Measurements from ENCODE around the gene PITPNM3. TPM values are rescaled to one million over a fixed set of nuclear protein-coding genes. Genes with fewer than 3 reads are reported as not detected.

Gene PITPNM3
- total and polyA plus RNA-seq, 2 of the 13 experiments (the other 11 are each of a cell fraction or from before 2014, with no cell fraction given) = 0.13 to 0.29 TPM

- in situ Hi-C loops (cut with HindIII; ENCODE audit: extremely low pct_ligation_motif_present, low pct_unique_long_range_greater_than_20kb) = no loop called here
- POLR2A ChIA-PET = no interaction called here
- H3K27ac ChIP-seq (ENCODE audit: extremely low read length, insufficient read depth, low read length) = no peak overlapping the region
- H3K27me3 ChIP-seq (ENCODE audit: control insufficient read depth in 1 of 2, insufficient read depth in 2 of 2, low read length in 2 of 2) = peaks cover 0 to 8% of the 10 kb centered on the region in 2 experiments; a peak in 4 of 5 replicates
- no peak overlapping the region for H2AFZ ChIP-seq (ENCODE audit: low read length)
- H3K4me1 ChIP-seq (ENCODE audit: insufficient read depth, low read length) = peaks cover 24% of the 10 kb centered on the region
- H3K36me3 ChIP-seq (replicated peaks in 1 of 2; ENCODE audit: control insufficient read depth in 1 of 2, insufficient read depth in 2 of 2, low read length in 2 of 2) = no peaks in the 10 kb centered on the region
- H3K9ac ChIP-seq (ENCODE audit: insufficient read depth, low read depth, low read length) = peak overlapping the region; percentile 21; the same call in 1 of the 2 replicates
- no peak for FAIRE-seq
- intact Hi-C loops (cut with micrococcal nuclease; ENCODE audit: unreplicated experiment) = no loop called here
- H3K79me2 ChIP-seq (ENCODE audit: insufficient read depth, low read length) = no peaks in the 10 kb centered on the region
- 8% methylated on average over 8 of the region's 11 CpGs for WGBS (ENCODE audit: low lambda C conversion rate)
- no peaks in the 10 kb centered on the region for H4K20me1 ChIP-seq (ENCODE audit: insufficient read depth, low read length)
- CTCF ChIA-PET (ENCODE audit: low intra/inter-chr PET ratio, low total read pairs) = no interaction called here
- peak overlapping the region; percentile 75 for H3K4me2 ChIP-seq (ENCODE audit: low read depth, low read length)
- no peaks in the 10 kb centered on the region for H3K9me3 ChIP-seq (ENCODE audit: low read length)
- peak; percentile 53 for DNase-seq (ENCODE audit: low spot score)
- H3K4me3 ChIP-seq (replicated peaks in 1 of 3; ENCODE audit: insufficient read depth in 1 of 3, low read depth in 2 of 3, low read length in 3 of 3) = peak overlapping the region in 1 of 3 experiments; percentile 53; a peak in 1 of 6 replicates
- TF ChIP-seq ZNF225 (CRISPR knock-in tag; IDR thresholded peaks at IDR 0.05) (no peak), CREB1 (IDR thresholded peaks at IDR 0.05) (0 out of 2 replicates have a peak, but pooled peaks have one; percentile 29), CREB1 (CRISPR knock-in tag; IDR thresholded peaks at IDR 0.05) (no peak), FOXA3 (CRISPR knock-in tag; IDR thresholded peaks at IDR 0.05) (0 out of 2 replicates have a peak, but pooled peaks have one; percentile 12), ZNF292 (CRISPR knock-in tag; IDR thresholded peaks at IDR 0.05; ENCODE audit: borderline replicate concordance, low read depth) (0 out of 2 replicates have a peak, but pooled peaks have one; percentile 58), ZNF441 (CRISPR knock-in tag; IDR thresholded peaks at IDR 0.05; ENCODE audit: borderline replicate concordance) (peak; percentile 18; the same call in 1 of the 2 replicates), ZBTB4 (CRISPR knock-in tag; IDR thresholded peaks at IDR 0.05; ENCODE audit: borderline replicate concordance) (no peak), RXRB (CRISPR knock-in tag; IDR thresholded peaks at IDR 0.05; ENCODE audit: borderline replicate concordance) (no peak)
- ATAC-seq = peak; percentile 85
- no TSS peak for BruUV-seq (replicated peaks)
Measured at GRCh38 chr17:6548578-6549330, 7.6 kb downstream of the PITPNM3 start.

Data from HepG2 (cell line).